ENCODE measurements around the gene PEF1.

PEF1 gene

GRCh38 chr1:31683997-31684396 lies 39.3 kb upstream of the PEF1 start:
- H3K9me3 ChIP-seq = no peaks in the 10 kb centered on the region
- DNase-seq = no peak
- peak in 1 of 2 experiments; percentile 13 for TF ChIP-seq CTCF (IDR thresholded peaks at IDR 0.05)
- H3K36me3 ChIP-seq = peaks cover 0 to 88% (median 54%) of the 10 kb centered on the region in 3 donors
- H3K27ac ChIP-seq = peak overlapping the region in 1 of 2 donors; percentile 21
- H3K4me3 ChIP-seq = no peak overlapping the region
- intact Hi-C loops (cut with DNase I; ENCODE audit: low total_unique reads) = no loop called here
- H3K27me3 ChIP-seq = no peaks in the 10 kb centered on the region
- H3K4me1 ChIP-seq = peaks cover 0 to 5% (median 2%) of the 10 kb centered on the region in 4 donors

- intact Hi-C loops (cut with DNase I; ENCODE audit: low total_unique reads) = no loop called here
- no peak for DNase-seq
- H3K9me3 ChIP-seq = no peaks in the 10 kb centered on the region
- H3K27me3 ChIP-seq = no peaks in the 10 kb centered on the region
- peaks cover 0 to 5% (median 2%) of the 10 kb centered on the region in 4 donors for H3K4me1 ChIP-seq
- peak overlapping the region; percentile 58 to 69 for H3K27ac ChIP-seq
- H3K4me3 ChIP-seq = no peak overlapping the region
- peak; percentile 22 to 26 for TF ChIP-seq CTCF (IDR thresholded peaks at IDR 0.05)
- H3K36me3 ChIP-seq = peaks cover 0 to 89% (median 52%) of the 10 kb centered on the region in 3 donors
Observed at GRCh38 chr1:31681415-31681814, 36.7 kb upstream of the PEF1 start.

- no peak overlapping the region for H3K27ac ChIP-seq
- no peak overlapping the region for H3K4me3 ChIP-seq
- DNase-seq = no peak
- intact Hi-C loops (cut with DNase I; ENCODE audit: low total_unique reads) = no loop called here
- H3K36me3 ChIP-seq = peaks cover 0 to 74% (median 44%) of the 10 kb centered on the region in 3 donors
- peaks cover 0 to 14% (median 8%) of the 10 kb centered on the region in 4 donors for H3K4me1 ChIP-seq
- no peak for TF ChIP-seq CTCF (IDR thresholded peaks at IDR 0.05)
- no peaks in the 10 kb centered on the region for H3K27me3 ChIP-seq
- H3K9me3 ChIP-seq = no peaks in the 10 kb centered on the region
Observed at GRCh38 chr1:31679676-31680230, 35.1 kb upstream of the PEF1 start.

GRCh38 chr1:31679091-31679490 lies 34.4 kb upstream of the PEF1 start:
- no peak for DNase-seq
- no peaks in the 10 kb centered on the region for H3K27me3 ChIP-seq
- H3K4me3 ChIP-seq = no peak overlapping the region
- no peak for TF ChIP-seq CTCF (IDR thresholded peaks at IDR 0.05)
- intact Hi-C loops (cut with DNase I; ENCODE audit: low total_unique reads) = no loop called here
- H3K27ac ChIP-seq = no peak overlapping the region
- peaks cover 0 to 71% (median 39%) of the 10 kb centered on the region in 3 donors for H3K36me3 ChIP-seq
- H3K9me3 ChIP-seq = no peaks in the 10 kb centered on the region
- H3K4me1 ChIP-seq = peaks cover 0 to 17% (median 14%) of the 10 kb centered on the region in 4 donors

GRCh38 chr1:31678681-31679080 lies 34.0 kb upstream of the PEF1 start:
- DNase-seq = no peak
- Histone ChIP-seq H3K36me3 (peaks cover 0 to 70% (median 35%) of the 10 kb centered on the region in 3 donors), H3K27ac (no peak overlapping the region), H3K4me3 (no peak overlapping the region), H3K4me1 (peaks cover 0 to 18% (median 16%) of the 10 kb centered on the region in 4 donors), H3K27me3 (no peaks in the 10 kb centered on the region), H3K9me3 (no peaks in the 10 kb centered on the region)
- intact Hi-C loops (cut with DNase I; ENCODE audit: low total_unique reads) = no loop called here
- no peak for TF ChIP-seq CTCF (IDR thresholded peaks at IDR 0.05)
